Measurements from ENCODE around the gene RABAC1. TPM values are rescaled to one million over a fixed set of nuclear protein-coding genes. Genes with fewer than 3 reads are reported as not detected.

RABAC1 gene
- total and polyA plus RNA-seq, 2 of the 8 experiments (the other 6 are each of a cell fraction or from before 2014, with no cell fraction given) = 124 to 439 TPM

- no peak for TF ChIP-seq CHD7 (IDR thresholded peaks at IDR 0.05; ENCODE audit: insufficient replicate concordance, low read length)
- TF ChIP-seq POLR2A (IDR thresholded peaks at IDR 0.05; ENCODE audit: control extremely low read depth in 1 of 2, low read depth in 2 of 2, low read length in 2 of 2) = peak in 1 of 2 experiments; percentile 75; a peak in 1 of 3 replicates
- peak; percentile 59 for TF ChIP-seq CTBP2 (IDR thresholded peaks at IDR 0.05; ENCODE audit: borderline replicate concordance, insufficient read depth, insufficient read length, low read length)
- TF ChIP-seq BRCA1 (IDR thresholded peaks at IDR 0.05; ENCODE audit: low read depth, low read length) = no peak
- peak; percentile 73 for TF ChIP-seq POLR2AphosphoS5 (IDR thresholded peaks at IDR 0.05; ENCODE audit: low read depth, low read length)
- no peak for TF ChIP-seq CHD1 (IDR thresholded peaks at IDR 0.05; ENCODE audit: low read depth, low read length)
Measured at GRCh38 chr19:41959056-41960053, at the start of gene RABAC1 (continued).

Measured in H1 (cell line).